CD4-positive, alpha-beta T cell treated with Interleukin-12 subunit alpha and Interleukin-12 subunit beta, for 1 hour (primary cell): ENCODE data around the gene YPEL1.
A peak's percentile ranks its signal among the peaks of the same experiment; 100 is the strongest.
"Not testable (repeated sequence)": the region's sequence is repeated elsewhere in the genome, so short reads cannot be mapped to it uniquely, and the experiment has no call there.

ENCODE experiments used
- DNase-seq: peaks from one replicate; pipeline ENCODE4 v3.0.0-alpha.2; 2020

YPEL1 gene

GRCh38 chr22:21681566-21682370 lies 53.8 kb downstream of the YPEL1 start:
- no peak for DNase-seq

GRCh38 chr22:21680830-21681565 lies 54.6 kb downstream of the YPEL1 start:
- DNase-seq: no peak

GRCh38 chr22:21679383-21679782 lies 56.2 kb downstream of the YPEL1 start:
- no peak for DNase-seq

DNA sequence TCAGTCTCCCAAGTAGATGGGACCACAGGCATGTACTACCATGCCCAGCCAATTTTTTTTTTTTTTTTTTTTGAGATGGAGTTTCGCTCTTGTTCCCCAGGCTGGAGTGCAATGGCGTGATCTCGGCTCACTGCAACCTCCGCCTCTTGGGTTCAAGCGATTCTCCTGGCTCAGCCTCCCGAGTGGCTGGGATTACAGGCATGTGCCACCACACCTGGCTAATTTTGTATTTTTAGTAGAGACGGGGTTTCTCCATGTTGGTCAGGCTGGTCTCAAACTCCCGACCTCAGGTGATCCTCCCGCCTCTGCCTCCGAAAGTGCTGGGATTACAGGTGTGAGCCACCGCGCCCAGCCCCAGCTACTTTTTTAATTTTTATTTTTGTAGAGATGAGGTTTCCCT lies 56.8 kb downstream of the YPEL1 start:
- DNase-seq: not testable (repeated sequence)

DNA sequence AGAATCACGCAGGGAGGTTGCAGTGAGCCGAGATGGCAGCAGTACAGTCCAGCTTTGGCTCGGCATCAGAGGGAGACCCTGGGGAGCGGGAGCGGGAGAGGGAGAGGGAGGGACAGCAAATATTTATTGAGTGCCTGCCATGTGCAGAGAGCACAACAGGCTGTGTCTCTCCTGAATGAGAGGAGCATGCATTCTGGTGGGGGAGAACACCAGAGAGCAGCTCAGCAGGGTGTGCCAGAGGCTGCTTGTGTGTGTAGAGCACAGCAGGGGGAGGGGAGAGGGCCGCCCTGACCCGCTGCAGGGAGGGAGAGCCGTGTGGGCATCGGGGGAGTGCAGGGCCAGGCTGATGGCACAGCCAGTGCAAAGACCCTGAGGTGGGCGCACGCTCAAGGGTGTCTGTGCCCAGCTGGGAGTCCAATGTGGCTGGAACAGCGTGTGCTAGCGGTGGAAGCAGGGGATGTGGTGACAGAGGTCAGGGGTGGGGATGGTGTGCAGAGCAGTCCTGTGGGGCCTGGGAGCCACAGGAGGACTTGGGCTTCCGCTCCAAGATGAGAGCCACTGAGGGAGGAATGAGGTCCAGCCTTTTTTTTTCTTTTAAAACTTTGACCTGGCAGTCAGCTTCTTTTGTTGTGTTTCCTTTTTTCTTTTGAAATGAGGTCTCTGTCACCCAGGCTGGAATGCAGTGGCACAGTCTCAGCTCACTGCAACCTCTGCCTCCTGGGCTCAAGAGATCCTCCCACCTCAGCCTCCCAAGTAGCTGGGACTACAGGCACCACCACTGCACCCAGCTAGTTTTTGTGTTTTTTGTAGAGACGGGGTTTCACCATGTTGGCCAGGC lies 57.8 kb downstream of the YPEL1 start:
- no peak for DNase-seq

DNA sequence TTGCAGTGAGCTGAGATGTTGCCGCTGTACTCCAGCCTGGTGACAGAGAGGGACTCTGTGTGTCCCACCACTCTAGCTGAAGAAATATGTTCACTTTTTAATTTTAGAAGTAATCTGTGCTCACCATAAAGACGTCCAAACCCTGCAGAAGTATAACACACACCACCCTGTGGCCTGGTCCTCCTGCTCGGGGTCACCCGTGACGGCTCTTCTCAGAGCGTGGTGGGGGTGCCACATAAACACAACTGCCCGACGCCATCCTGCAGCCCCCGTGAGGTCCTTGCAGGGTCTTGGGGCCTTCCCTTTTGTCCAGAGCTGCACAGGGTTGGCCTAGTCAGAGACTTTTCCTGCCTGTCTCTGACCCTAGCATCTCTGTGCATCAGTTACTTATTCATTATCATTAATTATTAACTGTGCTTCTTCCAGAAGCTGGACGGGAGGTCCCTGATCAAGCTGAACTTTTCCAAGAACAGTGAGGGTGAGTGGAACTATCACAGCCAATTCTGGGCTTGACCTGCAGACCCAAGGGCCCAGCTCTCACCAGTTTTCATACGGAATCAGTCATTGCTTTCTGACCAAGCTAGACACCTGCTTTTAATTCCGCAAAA lies 60.9 kb downstream of the YPEL1 start:
- no peak for DNase-seq

DNA sequence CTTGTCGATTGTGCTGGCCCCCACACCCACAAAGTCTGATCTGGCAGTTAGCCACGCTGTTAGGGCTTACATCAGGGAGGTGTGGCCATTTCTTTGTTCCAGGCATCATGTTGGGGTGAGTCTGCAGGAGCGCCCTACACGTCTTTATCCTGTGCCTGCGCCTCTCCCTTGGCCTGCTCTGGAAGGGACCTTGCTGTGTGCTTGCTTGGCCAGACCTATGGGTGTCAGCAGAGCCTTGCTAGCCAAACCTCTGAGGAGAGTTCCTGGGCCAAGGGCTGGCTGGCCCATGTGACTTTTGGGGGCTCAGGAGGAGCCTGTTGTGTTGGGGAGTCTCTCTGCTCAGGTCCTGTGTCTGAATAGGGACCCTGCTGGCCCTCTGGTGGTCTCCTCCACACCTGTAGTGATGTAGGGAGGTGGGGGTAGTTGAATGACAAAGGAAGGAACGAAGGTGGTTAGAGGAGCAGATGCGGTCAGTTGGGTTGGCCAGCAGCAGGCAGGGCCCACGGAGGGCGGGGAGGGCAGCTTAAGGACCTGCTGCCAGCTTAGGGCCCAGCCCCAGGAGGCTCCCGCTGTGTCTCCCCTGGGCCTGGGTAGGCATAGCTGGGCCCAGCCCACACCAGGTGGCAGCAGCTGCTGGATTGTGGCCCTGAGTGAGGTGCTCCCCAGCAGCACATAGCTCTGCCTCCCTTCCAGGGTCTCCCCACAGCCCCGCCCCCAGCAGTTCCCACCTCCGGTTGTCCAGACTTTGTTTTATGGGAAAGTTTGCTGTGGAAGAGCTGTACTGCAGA lies 61.9 kb downstream of the YPEL1 start:
- DNase-seq: no peak

DNA sequence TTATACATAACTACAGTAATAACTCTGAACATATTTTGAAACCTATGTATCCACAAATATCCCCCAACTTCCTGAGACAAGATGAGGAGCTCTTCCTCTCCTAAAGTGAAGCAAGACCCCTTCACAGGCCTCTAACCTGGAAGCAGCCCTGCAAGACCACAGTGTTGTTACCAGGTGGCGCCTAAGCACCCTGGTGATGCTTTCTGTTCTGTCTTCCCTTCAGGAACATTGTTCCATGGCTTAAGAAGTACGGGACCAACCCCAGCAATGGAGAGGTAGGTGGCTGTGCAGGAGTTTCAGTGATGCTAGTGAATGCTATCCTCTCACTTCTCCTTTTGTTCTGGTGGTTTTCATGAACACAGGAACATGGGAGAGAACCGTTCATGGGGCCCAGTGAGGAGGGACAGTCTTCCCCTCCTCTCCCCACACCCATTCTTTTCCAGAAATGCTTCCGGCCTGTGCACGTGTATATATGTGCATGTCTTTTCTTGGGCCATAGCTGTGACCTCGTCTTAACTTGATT lies 63.4 kb downstream of the YPEL1 start:
- no peak for DNase-seq

DNA sequence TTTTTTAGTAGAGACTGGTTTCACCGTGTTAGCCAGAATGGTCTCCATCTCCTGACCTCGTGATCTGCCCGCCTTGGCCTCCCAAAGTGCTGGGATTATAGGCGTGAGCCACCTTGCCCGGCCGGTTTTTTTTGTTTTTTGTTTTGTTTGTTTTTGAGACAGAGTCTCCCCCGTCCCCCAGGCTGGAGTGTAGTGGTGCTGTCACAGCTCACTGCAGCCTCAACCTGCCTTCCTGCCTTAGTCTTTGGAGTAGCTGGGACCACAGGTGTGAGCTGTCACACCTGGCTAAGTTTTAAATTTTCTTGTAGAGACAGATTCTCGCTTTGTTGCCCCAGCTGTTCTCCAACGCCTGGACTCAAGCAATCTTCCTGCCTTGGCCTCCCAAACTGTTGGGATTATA lies 66.6 kb downstream of the YPEL1 start:
- no peak for DNase-seq

DNA sequence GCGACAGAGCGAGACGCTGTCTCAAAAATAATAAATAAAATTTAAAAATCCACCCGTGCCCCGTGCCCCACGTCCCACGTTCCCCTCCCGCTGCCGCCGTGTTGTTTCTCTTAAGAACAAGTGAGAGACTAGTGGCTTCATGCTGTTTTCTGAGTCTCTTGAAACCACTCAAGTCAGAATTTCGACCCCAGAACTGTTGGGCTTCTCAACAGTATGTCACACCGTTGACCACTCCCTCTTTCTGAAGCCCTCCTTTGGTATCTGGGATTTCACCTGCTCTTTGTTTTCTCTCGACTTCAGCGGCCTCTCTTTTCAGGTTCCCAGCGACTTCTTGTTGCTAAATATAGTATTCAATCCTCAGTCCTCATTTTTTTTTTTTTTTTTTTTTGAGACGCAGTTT lies 68.8 kb downstream of the YPEL1 start:
- no peak for DNase-seq

DNA sequence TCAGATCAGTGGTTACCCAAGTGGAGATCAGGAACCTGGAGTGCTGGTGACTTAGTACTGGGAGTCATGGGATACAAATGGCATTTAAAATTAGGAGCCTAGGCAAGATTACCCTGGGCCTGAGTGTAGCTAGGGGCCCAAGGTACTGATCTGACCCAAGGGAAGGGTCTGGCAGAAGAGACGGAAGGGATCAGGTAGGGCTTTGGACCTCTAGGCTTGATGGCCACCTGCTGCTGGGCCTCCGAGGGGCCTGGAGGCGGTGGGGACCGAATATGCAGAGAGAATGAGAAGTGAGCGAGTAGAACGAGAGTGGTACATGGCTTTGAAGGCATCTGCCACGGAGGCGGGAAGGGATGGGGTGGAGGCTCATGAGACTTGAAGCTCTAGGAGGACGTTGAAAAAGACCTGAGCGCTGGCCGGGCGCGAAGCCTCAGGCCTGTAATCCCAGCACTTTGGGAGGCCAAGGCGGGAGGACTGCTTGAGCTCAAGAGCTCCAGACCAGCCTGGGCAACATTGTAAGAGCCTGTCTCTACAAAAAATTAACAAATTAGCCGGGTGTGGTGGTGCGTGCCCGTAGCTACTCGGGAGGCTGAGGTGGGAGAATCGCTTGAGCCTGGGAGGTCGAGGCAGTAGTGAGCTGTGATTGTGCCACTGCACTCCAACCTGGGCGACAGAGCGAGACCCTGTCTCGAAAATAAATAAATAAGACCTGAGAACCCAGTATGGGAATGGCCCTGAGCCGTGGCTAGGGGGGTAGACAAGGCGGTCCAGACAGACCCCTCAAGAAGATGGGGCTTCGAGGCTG lies 70.3 kb downstream of the YPEL1 start:
- DNase-seq: no peak

DNA sequence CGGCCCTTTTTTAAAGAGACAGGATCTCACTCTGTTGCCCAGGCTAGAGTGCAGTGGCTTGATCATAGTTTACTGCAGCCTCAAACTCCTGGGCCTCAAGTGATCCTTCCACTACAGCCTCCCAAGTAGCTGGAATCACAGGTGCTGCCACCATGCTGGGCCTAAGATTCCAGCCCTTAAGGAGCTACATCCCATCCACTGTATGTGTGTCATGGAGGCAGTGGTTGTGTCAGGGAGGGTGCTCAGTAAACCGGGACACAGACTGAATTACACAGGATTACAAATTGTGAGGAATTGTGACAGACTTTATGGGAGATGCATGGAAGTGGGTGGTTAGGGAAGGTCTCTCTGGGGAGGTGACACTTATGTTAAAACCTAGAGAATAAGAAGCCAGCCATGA lies 71.9 kb downstream of the YPEL1 start:
- no peak for DNase-seq

- DNase-seq: no peak
Observed at GRCh38 chr22:21661991-21662390, 73.6 kb downstream of the YPEL1 start.

DNA sequence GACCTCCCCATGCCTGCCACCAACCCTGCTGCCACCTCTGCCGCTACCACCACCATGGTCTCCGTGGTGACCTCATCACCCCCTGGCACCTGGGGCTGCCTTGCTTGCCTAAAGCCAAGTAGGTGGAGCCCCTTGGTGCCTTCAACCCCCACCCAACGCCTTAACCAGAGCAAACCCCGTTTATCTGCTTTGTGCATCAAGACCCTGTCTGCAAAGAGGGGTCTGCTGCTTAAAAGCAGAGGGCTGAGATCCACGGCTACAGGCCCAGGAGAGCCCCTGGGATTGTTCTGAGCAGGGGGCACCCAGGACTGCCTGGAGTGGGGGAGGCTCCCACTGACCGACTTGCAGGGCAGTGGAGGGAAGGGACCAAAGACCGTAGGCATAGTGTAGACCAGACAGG lies 74.7 kb downstream of the YPEL1 start:
- DNase-seq: no peak

- DNase-seq: no peak
Observed at GRCh38 chr22:21659864-21660525, 75.6 kb downstream of the YPEL1 start.

DNA sequence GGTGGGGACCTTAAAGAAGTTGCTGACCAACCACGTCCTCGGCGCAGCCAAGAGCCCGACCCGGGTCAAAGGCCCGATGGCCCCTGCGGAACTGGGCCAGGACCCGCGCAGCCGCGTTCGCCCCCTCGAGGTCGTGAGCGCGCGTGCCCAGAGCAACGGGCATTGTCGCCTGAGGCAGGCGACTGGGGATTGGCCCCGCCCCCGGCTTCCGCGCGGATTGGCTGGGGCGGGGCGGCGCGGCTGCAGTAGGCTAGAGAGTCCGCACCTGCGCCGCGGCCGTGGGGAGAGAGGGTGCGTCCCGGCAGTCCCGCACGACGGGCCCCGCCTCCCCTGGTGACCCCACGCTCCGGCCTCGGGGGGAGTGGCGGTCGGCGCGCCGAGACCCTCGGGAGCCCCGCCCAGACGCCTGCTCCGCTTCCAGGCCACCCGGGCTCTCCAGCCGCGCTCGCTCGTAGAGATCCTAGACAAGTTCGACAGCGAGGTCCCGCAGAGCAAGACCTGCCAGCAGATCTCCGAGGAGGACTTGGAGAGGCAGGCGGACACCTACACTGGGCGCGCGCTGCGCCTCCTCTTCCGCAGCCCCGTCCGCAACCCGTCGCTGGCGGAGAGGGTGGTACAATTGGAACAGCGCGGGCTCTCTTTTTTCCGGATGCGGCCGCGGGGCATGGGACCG lies 78.1 kb downstream of the YPEL1 start:
- DNase-seq: peak; percentile 84

DNA sequence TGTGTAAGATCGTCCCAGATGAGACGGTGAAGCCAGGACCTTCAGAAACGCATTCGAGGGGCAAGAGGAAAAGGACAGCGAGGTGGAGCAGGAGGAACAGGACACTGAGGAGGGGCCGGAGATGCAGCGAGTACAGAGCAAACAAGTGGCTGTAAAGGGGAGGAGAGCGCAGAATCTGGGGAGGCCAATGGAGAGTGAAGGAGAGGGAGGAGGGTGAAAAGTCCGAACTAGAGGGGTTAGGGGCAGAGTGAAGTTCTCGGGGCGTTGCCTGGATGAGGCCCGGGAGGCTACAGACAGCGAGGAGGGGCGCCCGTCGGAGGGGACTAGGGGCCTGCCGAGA lies 78.6 kb downstream of the YPEL1 start:
- DNase-seq: no peak

DNA sequence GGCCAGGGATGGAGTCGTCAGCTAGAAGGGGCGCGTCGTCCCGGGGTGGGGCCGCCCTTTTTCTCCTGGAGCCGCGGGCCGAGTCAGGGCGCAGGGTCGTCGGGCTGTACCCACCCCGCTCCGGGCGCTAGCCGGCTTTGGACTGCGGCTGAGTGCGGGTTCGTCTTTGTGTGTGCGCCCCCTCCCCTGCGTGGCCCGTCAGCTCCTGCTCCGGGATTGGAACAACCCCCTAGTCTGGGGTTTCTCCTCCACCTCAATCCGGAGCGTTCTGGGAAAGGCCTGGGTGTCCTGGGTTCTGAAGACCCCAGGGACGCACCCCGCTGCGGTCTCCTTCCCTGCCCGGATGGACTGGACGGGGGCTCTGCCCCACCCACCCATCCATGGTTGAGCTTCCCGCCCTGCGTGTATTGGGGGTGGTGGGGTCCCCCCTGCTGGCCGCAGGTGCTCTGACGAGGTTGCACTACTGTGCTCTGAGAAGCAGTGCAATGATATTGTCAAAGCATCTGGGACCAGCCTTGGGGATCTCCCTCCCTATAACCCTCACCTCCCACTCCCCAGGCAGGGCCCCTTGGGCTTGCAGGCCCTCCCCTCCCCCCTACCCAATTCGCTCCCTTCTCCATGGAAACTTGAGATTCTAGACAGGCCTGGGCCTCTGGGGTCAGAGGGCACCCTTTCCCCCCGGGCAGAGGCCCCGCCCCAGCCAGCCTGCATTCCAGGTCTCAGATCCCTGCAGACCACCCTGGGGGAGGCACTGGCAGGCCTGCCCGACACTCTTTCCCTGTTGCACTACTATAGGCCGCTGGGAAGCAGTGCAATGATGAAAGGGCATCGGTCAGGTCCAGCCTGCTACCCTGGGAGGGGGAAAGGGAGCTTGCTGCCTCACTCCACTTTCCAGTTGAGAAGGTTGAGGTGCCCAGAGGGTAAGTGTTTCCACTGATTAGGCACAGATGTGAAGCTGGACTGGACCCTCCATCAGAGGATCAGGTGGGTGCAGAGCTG lies 82.7 kb downstream of the YPEL1 start:
- DNase-seq: no peak
